ENCODE measurements around the gene TBC1D10B. TPM values are rescaled to one million over a fixed set of nuclear protein-coding genes. Genes with fewer than 3 reads are reported as not detected.

TBC1D10B gene, protein sequence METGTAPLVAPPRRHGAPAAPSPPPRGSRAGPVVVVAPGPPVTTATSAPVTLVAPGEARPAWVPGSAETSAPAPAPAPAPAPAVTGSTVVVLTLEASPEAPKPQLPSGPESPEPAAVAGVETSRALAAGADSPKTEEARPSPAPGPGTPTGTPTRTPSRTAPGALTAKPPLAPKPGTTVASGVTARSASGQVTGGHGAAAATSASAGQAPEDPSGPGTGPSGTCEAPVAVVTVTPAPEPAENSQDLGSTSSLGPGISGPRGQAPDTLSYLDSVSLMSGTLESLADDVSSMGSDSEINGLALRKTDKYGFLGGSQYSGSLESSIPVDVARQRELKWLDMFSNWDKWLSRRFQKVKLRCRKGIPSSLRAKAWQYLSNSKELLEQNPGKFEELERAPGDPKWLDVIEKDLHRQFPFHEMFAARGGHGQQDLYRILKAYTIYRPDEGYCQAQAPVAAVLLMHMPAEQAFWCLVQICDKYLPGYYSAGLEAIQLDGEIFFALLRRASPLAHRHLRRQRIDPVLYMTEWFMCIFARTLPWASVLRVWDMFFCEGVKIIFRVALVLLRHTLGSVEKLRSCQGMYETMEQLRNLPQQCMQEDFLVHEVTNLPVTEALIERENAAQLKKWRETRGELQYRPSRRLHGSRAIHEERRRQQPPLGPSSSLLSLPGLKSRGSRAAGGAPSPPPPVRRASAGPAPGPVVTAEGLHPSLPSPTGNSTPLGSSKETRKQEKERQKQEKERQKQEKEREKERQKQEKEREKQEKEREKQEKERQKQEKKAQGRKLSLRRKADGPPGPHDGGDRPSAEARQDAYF
- polyA plus RNA-seq (2011; rRNA removed): 11.3 and 16.5 TPM in 2 replicates
- polyA minus RNA-seq (2011; rRNA and poly(A)+ RNA removed): 18.3 and 21.9 TPM in 2 replicates

GRCh38 chr16:30370456-30371247 is at the start of gene TBC1D10B:
Gene TBC1D10B (minus strand): TSS chr16:30370494. CDS start chr16:30370183, 311 bp downstream.
- Histone ChIP-seq H3K4me3 (ENCODE audit: low read depth, low read length) (peak within 1 kb of the TSS; percentile 85), H3K36me3 (ENCODE audit: control insufficient read depth, insufficient read depth, low read length) (no peaks in the 10 kb centered on the region; the same call in 1 of the 2 replicates), H3K27me3 (ENCODE audit: control insufficient read depth, insufficient read depth, low read length) (no peaks in the 10 kb centered on the region)
- peak; percentile 100 for DNase-seq (ENCODE audit: low read depth)
- CTCF ChIA-PET: interaction anchor here (0.7 to 1.1 kb wide), 4 partner anchors 9 to 260 kb away, joined by 3 to 4 read pairs (median 3); no protein-coding TSS in a partner anchor
- TF ChIP-seq, protein P1, sequence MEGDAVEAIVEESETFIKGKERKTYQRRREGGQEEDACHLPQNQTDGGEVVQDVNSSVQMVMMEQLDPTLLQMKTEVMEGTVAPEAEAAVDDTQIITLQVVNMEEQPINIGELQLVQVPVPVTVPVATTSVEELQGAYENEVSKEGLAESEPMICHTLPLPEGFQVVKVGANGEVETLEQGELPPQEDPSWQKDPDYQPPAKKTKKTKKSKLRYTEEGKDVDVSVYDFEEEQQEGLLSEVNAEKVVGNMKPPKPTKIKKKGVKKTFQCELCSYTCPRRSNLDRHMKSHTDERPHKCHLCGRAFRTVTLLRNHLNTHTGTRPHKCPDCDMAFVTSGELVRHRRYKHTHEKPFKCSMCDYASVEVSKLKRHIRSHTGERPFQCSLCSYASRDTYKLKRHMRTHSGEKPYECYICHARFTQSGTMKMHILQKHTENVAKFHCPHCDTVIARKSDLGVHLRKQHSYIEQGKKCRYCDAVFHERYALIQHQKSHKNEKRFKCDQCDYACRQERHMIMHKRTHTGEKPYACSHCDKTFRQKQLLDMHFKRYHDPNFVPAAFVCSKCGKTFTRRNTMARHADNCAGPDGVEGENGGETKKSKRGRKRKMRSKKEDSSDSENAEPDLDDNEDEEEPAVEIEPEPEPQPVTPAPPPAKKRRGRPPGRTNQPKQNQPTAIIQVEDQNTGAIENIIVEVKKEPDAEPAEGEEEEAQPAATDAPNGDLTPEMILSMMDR (IDR thresholded peaks at IDR 0.05; ENCODE audit: insufficient read depth, low read depth, low read length): peak; percentile 43
- POLR2A ChIA-PET: interaction anchor here (0.5 to 1.0 kb wide), 3 partner anchors 15 to 238 kb away, joined by 4 to 7 read pairs (median 7); partner anchors contain the start of gene CD2BP2

- TF ChIP-seq, protein P1 (IDR thresholded peaks at IDR 0.05; ENCODE audit: insufficient read depth, low read depth, low read length): no peak
- ChIA-PET POLR2A (interaction anchor here (0.7 to 1.1 kb wide), 2 partner anchors 11 to 68 kb away, joined by 3 read pairs; partner anchors contain the start of gene ZNF771), CTCF (interaction anchor here (0.9 to 1.7 kb wide), 5 partner anchors 9 to 327 kb away, joined by 3 to 9 read pairs (median 4); partner anchors contain the start of genes DCTPP1 and TBX6)
- Histone ChIP-seq H3K27me3 (ENCODE audit: control insufficient read depth, insufficient read depth, low read length) (no peaks in the 10 kb centered on the region), H3K4me3 (ENCODE audit: low read depth, low read length) (peak overlapping the region; percentile 53), H3K36me3 (ENCODE audit: control insufficient read depth, insufficient read depth, low read length) (peaks cover 2% of the 10 kb centered on the region; the same call in 1 of the 2 replicates)
- no peak for DNase-seq (ENCODE audit: low read depth)
These were observed 48.3 kb upstream of the TBC1D10B start for GRCh38 chr16:30418350-30419181.

GRCh38 chr16:30417529-30418349 is 47.4 kb upstream of the TBC1D10B start:
- POLR2A ChIA-PET: interaction anchor here (0.7 to 1.1 kb wide), 2 partner anchors 11 to 67 kb away, joined by 3 read pairs; partner anchors contain the start of gene ZNF771
- DNase-seq (ENCODE audit: low read depth): peak; percentile 65
- Histone ChIP-seq H3K36me3 (ENCODE audit: control insufficient read depth, insufficient read depth, low read length) (peaks cover 3% of the 10 kb centered on the region; the same call in 1 of the 2 replicates), H3K4me3 (ENCODE audit: low read depth, low read length) (peak overlapping the region; percentile 53), H3K27me3 (ENCODE audit: control insufficient read depth, insufficient read depth, low read length) (no peaks in the 10 kb centered on the region)
- TF ChIP-seq, protein P1 (IDR thresholded peaks at IDR 0.05; ENCODE audit: insufficient read depth, low read depth, low read length): peak; percentile 22; the same call in 1 of the 2 replicates
- CTCF ChIA-PET: interaction anchor here (0.9 to 1.7 kb wide), 4 partner anchors 8 to 326 kb away, joined by 3 to 9 read pairs (median 4); partner anchors contain the start of genes DCTPP1 and TBX6

Measured in BJ (cell line).